ENCODE measurements around the gene DLX1.
"Not testable (repeated sequence)": the region's sequence is repeated elsewhere in the genome, so short reads cannot be mapped to it uniquely, and the experiment has no call there.

The DLX1 gene

GRCh38 chr2:172066394-172066886 lies 18.9 kb upstream of the DLX1 start:
- DNase-seq: no peak

- not testable (repeated sequence) for DNase-seq
Measured at GRCh38 chr2:172067905-172068304, 17.4 kb upstream of the DLX1 start.

GRCh38 chr2:172070936-172071335 lies 14.4 kb upstream of the DLX1 start:
- DNase-seq: no peak

- no peak for DNase-seq
Measured at GRCh38 chr2:172072303-172072702, 13.0 kb upstream of the DLX1 start.

- no peak for DNase-seq
Measured at GRCh38 chr2:172072706-172073105, 12.6 kb upstream of the DLX1 start.

- DNase-seq: no peak
Measured at GRCh38 chr2:172073518-172073917, 11.8 kb upstream of the DLX1 start.

- DNase-seq: no peak
Measured at GRCh38 chr2:172074254-172074653, 11.1 kb upstream of the DLX1 start.

GRCh38 chr2:172079416-172079815 lies 5.9 kb upstream of the DLX1 start:
- DNase-seq: no peak

- peak; percentile 78 to 82 for DNase-seq
Measured at GRCh38 chr2:172079838-172080640, 5.3 kb upstream of the DLX1 start.

- DNase-seq: no peak
Measured at GRCh38 chr2:172080641-172081220, 4.6 kb upstream of the DLX1 start.

- DNase-seq: no peak
Measured at GRCh38 chr2:172081221-172082022, 3.9 kb upstream of the DLX1 start.

GRCh38 chr2:172082105-172082943 lies 3.0 kb upstream of the DLX1 start:
- no peak for DNase-seq

- no peak for DNase-seq
Measured at GRCh38 chr2:172082944-172083627, 2.2 kb upstream of the DLX1 start.

GRCh38 chr2:172083628-172084394 lies 1.5 kb upstream of the DLX1 start:
- DNase-seq: no peak

GRCh38 chr2:172084395-172084644 lies 987 bp upstream of the DLX1 start:
- DNase-seq: no peak

GRCh38 chr2:172084645-172085459 lies 455 bp upstream of the DLX1 start:
- peak; percentile 85 to 87 for DNase-seq

GRCh38 chr2:172086241-172087206 lies 1.2 kb downstream of the DLX1 start:
- no peak for DNase-seq

- DNase-seq: no peak
Measured at GRCh38 chr2:172087207-172087779, 2.0 kb downstream of the DLX1 start.

- no peak for DNase-seq
Measured at GRCh38 chr2:172087780-172088244, 2.5 kb downstream of the DLX1 start.

Data from inflammatory macrophage treated with lipopolysaccharide for 1 hour (primary cell).